GM12875 (cell line): ENCODE results near the gene IL26.

Experiments used
- H3K4me3 ChIP-seq: one replicate; pipeline ENCODE4 v1.5.1; 2011; ENCODE audit warnings: low read depth, low read length, control low read depth
- TF ChIP-seq, protein P1 (sequence below): IDR thresholded peaks from 2 replicates; pipeline ENCODE4 v1.5.1; 2011; ENCODE audit warnings: low read depth, mild to moderate bottlenecking, control low read depth, inconsistent platforms, low read length, moderate library complexity, borderline replicate concordance; ENCODE audit not compliant: insufficient read depth

Gene IL26

DNA sequence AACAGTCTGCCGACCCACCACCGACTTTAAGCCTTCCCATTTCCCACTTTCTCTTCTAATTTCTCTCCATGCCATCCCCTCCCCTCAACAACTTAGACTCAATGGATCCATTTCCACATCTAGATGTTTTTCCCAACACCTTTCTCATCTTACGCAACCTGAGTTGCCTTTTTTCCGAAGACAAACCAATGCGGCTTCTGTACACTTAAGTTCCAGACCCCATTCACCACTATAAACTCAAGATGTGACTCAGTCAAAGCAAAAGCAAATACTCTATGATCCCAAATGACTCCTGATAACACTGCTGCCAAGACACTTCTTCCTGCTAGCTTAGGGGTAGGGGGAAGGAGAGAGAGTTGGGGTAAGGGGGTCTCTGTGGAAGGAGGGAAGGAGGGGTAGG is 26.5 kb upstream of the IL26 start:
- no peak overlapping the region for H3K4me3 ChIP-seq
- TF ChIP-seq, protein P1, sequence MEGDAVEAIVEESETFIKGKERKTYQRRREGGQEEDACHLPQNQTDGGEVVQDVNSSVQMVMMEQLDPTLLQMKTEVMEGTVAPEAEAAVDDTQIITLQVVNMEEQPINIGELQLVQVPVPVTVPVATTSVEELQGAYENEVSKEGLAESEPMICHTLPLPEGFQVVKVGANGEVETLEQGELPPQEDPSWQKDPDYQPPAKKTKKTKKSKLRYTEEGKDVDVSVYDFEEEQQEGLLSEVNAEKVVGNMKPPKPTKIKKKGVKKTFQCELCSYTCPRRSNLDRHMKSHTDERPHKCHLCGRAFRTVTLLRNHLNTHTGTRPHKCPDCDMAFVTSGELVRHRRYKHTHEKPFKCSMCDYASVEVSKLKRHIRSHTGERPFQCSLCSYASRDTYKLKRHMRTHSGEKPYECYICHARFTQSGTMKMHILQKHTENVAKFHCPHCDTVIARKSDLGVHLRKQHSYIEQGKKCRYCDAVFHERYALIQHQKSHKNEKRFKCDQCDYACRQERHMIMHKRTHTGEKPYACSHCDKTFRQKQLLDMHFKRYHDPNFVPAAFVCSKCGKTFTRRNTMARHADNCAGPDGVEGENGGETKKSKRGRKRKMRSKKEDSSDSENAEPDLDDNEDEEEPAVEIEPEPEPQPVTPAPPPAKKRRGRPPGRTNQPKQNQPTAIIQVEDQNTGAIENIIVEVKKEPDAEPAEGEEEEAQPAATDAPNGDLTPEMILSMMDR: no peak

DNA sequence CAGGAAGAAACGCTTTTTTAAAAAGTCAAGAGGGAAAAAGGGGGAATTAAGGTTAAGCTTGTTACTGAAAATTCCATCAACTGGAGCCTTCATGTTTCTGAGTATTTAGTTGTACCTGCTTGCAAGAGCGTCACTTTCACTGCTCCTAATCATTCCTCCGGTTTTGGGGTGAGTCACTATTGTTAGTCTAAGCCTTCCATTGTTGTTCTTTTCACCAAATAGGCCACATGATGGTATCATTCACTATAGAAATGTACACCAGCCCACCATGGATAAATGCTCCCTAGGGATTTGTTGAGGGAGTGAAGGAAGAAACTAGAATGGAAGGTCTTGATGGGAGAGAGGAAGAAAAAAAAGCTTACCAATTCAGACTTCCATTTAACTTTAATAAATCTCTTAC is 24.8 kb upstream of the IL26 start:
- H3K4me3 ChIP-seq: no peak overlapping the region
- TF ChIP-seq, protein P1: no peak

DNA sequence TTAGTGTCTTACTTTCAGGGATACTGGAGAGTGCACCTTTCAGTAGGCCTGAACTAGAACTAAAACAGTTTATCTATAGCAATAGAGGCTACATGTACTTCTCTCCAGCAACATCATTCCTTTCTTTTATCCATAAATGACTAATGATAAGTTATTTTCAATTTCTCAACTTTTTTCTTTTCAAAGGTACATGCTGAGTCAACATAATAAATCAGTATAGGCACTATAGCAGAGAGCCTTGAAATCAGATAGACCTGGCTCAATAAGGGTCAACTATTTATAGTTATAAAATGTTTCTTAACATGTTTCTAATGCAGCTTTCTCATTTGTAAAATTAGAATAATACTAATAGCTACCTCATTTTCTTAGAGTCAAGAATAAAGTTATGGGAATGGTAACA is 22.2 kb upstream of the IL26 start:
- no peak overlapping the region for H3K4me3 ChIP-seq
- TF ChIP-seq, protein P1: no peak

DNA sequence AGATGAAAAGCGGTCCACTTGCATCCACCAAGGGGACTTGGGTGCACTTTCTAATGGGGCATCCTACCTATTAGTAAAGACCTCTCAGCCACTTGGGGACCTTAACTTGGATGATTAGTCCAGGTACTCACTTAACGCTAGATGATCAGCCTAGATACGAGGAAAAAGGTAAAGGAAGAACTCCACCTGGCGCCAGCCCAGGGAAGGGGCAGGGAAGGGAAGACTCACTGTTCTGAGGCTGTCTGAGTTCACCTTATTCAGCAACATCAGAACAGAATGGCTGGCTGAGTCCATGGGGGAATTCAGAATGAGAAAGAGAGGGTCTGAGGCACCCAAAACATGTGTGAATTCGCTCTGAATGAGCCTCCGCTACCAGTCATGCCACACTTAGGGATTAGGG is 20.7 kb upstream of the IL26 start:
- TF ChIP-seq, protein P1: no peak
- H3K4me3 ChIP-seq: no peak overlapping the region

DNA sequence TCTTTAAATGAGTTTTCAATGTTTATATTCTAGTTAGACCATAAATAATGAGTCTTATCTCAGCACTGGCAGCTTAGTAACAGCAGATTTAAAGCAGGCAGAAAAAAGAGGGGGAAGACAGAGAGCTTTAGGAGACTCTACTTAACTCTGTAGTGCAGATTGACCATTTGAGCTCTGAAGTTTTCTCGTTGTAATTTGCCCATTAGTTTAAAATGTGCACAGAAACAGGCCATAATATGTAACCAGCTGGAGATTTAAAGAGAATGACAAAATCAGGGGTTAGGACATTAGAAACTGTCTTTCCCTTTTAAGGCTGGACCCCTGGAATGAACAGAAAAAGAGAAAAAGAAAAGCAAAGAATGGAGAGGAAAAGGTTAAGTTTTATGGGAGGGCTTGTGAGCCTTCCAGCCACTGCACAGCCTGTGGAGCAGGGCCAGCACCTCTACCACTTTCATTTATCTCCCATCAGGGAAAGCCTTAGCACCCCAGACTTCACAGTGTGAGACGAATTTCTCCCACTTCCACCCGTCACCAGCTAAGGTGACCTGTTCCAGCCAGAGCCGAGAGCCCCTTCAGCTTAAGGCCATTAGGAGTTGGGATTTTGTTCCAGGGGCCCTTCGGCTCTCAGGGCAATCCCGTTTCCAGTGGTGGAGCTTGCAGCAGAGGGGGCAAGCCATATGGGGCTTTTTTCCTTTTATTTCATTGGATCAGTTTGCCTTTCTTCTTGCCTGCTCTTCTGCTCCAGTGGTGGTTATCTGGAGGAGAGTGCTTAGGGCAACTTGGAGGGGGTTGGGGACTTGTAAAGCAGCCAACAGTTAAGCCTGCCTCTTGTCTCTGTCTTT is 19.8 kb upstream of the IL26 start:
- TF ChIP-seq, protein P1: no peak
- H3K4me3 ChIP-seq: no peak overlapping the region

DNA sequence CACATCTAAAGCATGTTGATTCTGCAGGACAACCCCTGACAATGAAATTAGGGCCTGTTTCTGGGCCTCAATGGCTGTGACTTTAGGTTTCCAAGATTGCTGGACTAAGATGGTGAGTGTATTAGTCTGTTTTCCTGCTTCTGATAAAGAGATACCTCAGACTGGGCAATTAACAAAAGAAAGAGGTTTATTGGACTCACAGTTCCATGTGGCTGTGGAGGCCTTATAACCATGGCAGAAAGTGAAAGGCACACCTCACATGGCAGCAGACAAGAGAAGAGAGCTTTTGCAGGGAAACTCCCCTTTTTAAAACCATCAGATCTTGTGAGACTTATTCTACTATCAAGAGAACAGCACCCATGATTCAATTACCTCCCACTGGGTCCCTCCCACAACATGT is 17.2 kb upstream of the IL26 start:
- H3K4me3 ChIP-seq: no peak overlapping the region
- TF ChIP-seq, protein P1: no peak

DNA sequence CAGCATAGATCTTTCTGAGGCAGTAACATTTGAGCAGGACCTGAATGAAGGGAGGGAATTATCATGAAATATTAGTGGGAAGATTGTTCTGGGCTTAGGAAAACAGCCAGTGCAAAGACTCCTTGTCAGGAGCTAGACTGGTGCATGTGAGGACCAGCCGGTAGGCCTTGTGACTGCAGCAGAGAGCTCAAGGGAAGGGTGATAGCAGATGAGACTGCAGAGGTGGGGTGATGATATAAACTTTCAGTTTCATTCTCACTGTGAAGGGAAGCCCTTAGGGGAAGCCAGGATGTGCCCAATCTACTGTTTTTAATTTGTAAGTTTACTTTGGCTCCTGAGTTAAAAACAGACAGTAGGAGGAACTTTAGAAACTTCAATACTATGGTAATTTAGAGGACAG is 15.4 kb upstream of the IL26 start:
- H3K4me3 ChIP-seq: no peak overlapping the region
- TF ChIP-seq, protein P1: no peak
